Subcutaneous adipose tissue (tissue), 4 donors: ENCODE measurements around the gene EIF6. TPM values are rescaled to one million over a fixed set of nuclear protein-coding genes. Genes with fewer than 3 reads are reported as not detected.

Experiments used
- total RNA-seq, 4 donors: library from RNA; depleted of rRNA; stranded (reverse); fragments of >200 nt; gene quantifications; one replicate each; pipeline ENCODE4 v1.1.0, GENCODE V29; 2016
- TF ChIP-seq, protein P1 (sequence below): fragments of 450-650 bp; IDR thresholded peaks from one replicate; pipeline ENCODE4 v1.5.1; 2016; ENCODE audit warnings: low read depth, mild to moderate bottlenecking, control low read depth, antibody characterized with exemption, moderate library complexity

The EIF6 gene
- total RNA-seq, 4 donors from 2014 or later = 50.1 to 75.5 (median 67.9) TPM

DNA sequence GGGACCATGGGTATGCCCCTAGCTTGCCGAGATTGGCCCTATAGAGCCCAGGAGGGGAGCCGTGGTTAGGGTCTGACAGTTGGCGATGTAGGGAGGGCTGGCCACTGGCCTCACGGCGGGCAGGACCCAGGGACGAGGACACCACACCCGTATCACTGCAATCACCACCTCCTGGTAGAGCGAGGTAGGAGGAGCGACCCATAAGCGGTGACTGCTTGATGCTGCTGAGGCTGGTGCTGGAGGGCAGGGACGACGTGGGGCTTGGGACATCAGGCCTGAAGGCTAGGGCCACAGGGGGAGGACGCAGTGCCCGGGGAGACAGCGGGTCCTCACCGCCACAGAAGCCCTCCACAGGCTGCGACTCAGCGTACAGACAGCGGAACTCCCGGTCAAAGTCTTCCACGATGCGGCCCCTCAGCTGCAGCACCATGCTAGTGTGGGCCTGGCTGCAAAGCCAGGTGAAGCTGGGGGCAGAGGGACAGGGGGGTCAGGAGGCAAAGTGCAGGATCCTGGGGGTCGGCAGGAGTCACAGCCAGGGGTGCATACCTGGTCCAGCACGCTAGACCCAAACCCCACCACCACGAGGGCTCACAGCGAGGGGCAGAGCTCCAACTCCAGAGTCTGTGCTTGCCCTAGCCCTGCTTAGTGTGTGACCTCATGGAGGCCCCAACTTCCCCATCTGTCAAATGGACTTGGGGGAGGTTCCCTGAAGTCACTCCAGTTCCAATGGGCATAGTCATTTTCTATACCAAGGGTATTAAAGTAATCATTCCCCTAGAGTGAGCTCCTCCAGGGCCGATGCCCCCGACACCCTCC, 3.1 kb upstream of the EIF6 start:
- TF ChIP-seq, protein P1, sequence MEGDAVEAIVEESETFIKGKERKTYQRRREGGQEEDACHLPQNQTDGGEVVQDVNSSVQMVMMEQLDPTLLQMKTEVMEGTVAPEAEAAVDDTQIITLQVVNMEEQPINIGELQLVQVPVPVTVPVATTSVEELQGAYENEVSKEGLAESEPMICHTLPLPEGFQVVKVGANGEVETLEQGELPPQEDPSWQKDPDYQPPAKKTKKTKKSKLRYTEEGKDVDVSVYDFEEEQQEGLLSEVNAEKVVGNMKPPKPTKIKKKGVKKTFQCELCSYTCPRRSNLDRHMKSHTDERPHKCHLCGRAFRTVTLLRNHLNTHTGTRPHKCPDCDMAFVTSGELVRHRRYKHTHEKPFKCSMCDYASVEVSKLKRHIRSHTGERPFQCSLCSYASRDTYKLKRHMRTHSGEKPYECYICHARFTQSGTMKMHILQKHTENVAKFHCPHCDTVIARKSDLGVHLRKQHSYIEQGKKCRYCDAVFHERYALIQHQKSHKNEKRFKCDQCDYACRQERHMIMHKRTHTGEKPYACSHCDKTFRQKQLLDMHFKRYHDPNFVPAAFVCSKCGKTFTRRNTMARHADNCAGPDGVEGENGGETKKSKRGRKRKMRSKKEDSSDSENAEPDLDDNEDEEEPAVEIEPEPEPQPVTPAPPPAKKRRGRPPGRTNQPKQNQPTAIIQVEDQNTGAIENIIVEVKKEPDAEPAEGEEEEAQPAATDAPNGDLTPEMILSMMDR = no peak

DNA sequence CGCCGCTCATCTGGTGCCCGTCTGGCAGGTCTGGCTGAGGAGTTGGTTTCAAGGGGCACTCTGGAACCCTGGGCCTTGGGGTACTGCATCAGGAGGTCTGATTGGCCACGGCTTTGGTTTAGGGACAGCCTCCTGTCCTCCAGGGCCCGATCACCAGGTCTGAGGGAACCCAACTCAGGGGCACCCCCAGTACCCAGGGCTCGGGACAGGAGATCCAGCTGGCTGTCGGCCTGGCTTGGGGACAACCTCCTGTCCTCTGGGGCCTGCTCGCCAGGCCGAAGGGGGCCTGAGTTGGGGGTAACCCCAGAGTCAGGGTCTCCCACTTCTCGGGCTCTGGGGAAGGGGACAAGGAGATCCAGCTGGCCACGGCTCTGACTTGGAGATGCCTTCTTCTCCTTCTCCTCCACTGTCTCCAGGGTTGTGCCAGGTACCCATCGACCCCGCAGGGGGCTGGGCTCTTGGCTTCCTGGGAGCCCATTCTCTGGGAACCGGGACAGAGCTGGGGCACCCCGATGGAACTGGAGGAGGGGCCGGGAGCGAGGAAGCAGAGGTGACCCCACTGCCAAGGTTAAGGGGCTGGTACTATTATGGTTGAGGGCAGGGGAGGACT, 2.4 kb upstream of the EIF6 start:
- TF ChIP-seq, protein P1 = no peak

- TF ChIP-seq, protein P1 = no peak
Observed at GRCh38 chr20:35286077-35286898, 1.7 kb upstream of the EIF6 start.

- TF ChIP-seq, protein P1 = no peak
Observed at GRCh38 chr20:35285806-35286076, 1.2 kb upstream of the EIF6 start.

DNA sequence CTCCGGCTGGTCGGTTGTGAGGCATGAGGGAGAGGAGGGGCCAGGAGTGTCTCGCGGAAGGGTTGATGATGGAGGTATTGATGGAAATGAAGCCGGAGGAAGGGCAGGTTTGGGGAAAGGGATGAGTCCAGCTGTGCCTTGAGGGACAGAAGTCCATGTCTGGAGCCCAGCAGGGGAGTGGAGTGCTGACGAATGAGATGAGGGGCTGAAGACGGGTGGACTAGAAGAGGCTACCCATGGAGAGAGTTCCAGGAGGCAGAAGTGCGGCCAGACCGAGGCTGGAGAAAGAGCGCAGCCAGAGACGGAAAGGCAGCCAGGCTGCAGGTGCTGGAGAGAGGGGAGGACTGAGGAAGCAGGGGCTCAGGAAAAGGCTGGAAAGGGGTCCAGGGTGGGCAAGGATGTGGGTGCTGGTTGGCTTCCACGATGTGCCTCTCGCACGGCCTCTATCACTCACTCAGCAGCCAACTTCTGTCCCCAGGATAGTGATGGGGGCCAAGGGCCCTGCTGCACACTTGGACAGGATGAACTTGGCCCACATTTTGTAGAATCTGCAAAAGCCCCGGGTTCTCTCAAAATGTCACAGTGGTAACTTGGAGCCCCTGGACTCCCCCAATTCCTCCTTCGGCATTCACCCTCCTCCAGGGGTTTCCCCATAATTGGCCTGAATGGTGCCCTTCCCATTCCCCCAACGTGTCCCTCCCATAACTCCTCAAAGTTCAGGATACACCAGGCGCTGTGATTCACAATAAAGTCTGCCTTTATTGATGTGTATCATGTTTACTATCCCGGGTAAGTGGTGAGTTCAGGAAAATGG, 627 bp upstream of the EIF6 start:
- TF ChIP-seq, protein P1 = no peak

GRCh38 chr20:35283441-35284266, 918 bp downstream of the EIF6 start:
- TF ChIP-seq, protein P1 = no peak
